ENCODE measurements around the gene HLA-DPA1.

GRCh38 chr6:33076406-33076934 lies 3.0 kb upstream of the HLA-DPA1 start:
- TF ChIP-seq CTCF (IDR thresholded peaks at IDR 0.05; ENCODE audit: poor library complexity) (no peak), EZH2 (IDR thresholded peaks at IDR 0.05; ENCODE audit: borderline replicate concordance) (no peak), EZH2phosphoT487 (IDR thresholded peaks at IDR 0.05; ENCODE audit: low read depth, severe bottlenecking, unreplicated experiment) (no peak)
